T47D (cell line): ENCODE results near the gene SLC25A21.

Experiments
- DNase-seq, 2 experiments: peaks; one replicate each; pipeline versions ENCODE4 v3.0.0 to v3.0.0-alpha.2; 2011 to 2012; ENCODE audit warnings: low read depth in 1 of 2, low spot score in 1 of 2
- JUND ChIP-seq: IDR thresholded peaks from 2 replicates; pipeline ENCODE4 v1.6.1; 2012; ENCODE audit warnings: low read depth
- in situ Hi-C: cut with HindIII; loops from 2 replicates; pipeline ENCODE4 v1.10.0; 2016; ENCODE audit warnings: low sequenced_read_pairs, low pct_unique_long_range_greater_than_20kb

SLC25A21 gene

GRCh38 chr14:36860831-36861230 lies 311.6 kb downstream of the SLC25A21 start:
- no peak for TF ChIP-seq JUND
- no peak for DNase-seq
- in situ Hi-C loops, result no loop called here

GRCh38 chr14:36859119-36859518 lies 313.3 kb downstream of the SLC25A21 start:
- TF ChIP-seq JUND, result no peak
- in situ Hi-C loops, result no loop called here
- no peak for DNase-seq

GRCh38 chr14:36857842-36858445 lies 314.5 kb downstream of the SLC25A21 start:
- in situ Hi-C loops, result no loop called here
- TF ChIP-seq JUND, result no peak
- no peak for DNase-seq

GRCh38 chr14:36857136-36857535 lies 315.3 kb downstream of the SLC25A21 start:
- in situ Hi-C loops, result no loop called here
- TF ChIP-seq JUND, result no peak
- DNase-seq, result peak in 1 of 2 experiments; percentile 40

- DNase-seq, result peak; percentile 31 to 96
- no peak; the same call in 1 of the 2 replicates for TF ChIP-seq JUND
- in situ Hi-C loops, result no loop called here
Measured at GRCh38 chr14:36856095-36856878, 316.1 kb downstream of the SLC25A21 start.

- no peak for TF ChIP-seq JUND
- in situ Hi-C loops, result no loop called here
- no peak for DNase-seq
Measured at GRCh38 chr14:36855396-36855795, 317.0 kb downstream of the SLC25A21 start.

- DNase-seq, result no peak
- in situ Hi-C loops, result no loop called here
- TF ChIP-seq JUND, result no peak
Measured at GRCh38 chr14:36852981-36853691, 319.3 kb downstream of the SLC25A21 start.

GRCh38 chr14:36848213-36848612 lies 324.2 kb downstream of the SLC25A21 start:
- no peak for DNase-seq
- in situ Hi-C loops, result no loop called here
- TF ChIP-seq JUND, result no peak

- no peak for TF ChIP-seq JUND
- in situ Hi-C loops, result no loop called here
- no peak for DNase-seq
Measured at GRCh38 chr14:36847366-36847765, 325.0 kb downstream of the SLC25A21 start.

- no peak for DNase-seq
- in situ Hi-C loops, result no loop called here
- TF ChIP-seq JUND, result no peak
Measured at GRCh38 chr14:36845356-36846012, 326.9 kb downstream of the SLC25A21 start.

- peak in 1 of 2 experiments; percentile 46 for DNase-seq
- in situ Hi-C loops, result no loop called here
- no peak for TF ChIP-seq JUND
Measured at GRCh38 chr14:36844443-36845195, 327.8 kb downstream of the SLC25A21 start.

GRCh38 chr14:36843410-36843809 lies 329.0 kb downstream of the SLC25A21 start:
- DNase-seq, result no peak
- in situ Hi-C loops, result no loop called here
- no peak for TF ChIP-seq JUND
